ENCODE measurements around the gene ELN. TPM values are rescaled to one million over a fixed set of nuclear protein-coding genes. Genes with fewer than 3 reads are reported as not detected.
"Not testable (repeated sequence)": the region's sequence is repeated elsewhere in the genome, so short reads cannot be mapped to it uniquely, and the experiment has no call there.

ELN gene
- total and polyA plus RNA-seq, 5 donors from 2014 or later, result 0.35 TPM; not detected in 4

DNA sequence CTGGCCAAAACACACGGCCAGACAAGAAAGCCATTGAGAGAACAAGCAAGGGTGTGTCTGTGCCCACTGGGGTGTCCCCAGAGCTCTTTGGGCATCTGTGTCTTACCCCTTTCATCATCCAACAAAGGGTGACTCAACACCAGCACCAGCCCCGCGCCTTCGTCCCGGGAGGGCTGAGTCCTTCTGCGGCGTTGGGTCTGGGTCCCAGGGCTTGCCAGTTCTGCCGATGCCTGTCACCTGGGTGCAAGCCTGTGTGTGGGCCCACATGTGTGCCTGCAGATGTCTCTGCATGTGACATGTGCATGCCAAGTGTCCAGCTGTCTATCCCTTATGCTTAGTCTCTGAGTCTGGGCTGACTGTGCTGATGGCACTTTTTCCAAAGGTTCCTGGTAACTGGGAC lies 24.4 kb upstream of the ELN start:
- Histone ChIP-seq H3K27ac (ENCODE audit: insufficient read depth, low read length, poor library complexity, severe bottlenecking) (no peak overlapping the region), H3K36me3 (ENCODE audit: control insufficient read depth, insufficient read depth, low read length) (no peaks in the 10 kb centered on the region), H3K9me3 (ENCODE audit: control insufficient read depth in 2 of 2, low read length in 2 of 2) (no peaks in the 10 kb centered on the region), H3K4me3 (ENCODE audit: low read depth, low read length) (no peak overlapping the region), H3K4me1 (ENCODE audit: control insufficient read depth, insufficient read depth, low read length, poor library complexity, severe bottlenecking) (peaks cover 6% of the 10 kb centered on the region), H3K27me3 (ENCODE audit: control insufficient read depth, insufficient read depth, low read length) (no peaks in the 10 kb centered on the region)
- DNase-seq, result no peak
- Mint-ChIP-seq H3K9me3 (no peaks in the 10 kb centered on the region), H3K27ac (no peak overlapping the region), H3K4me1 (peaks cover 0 to 11% (median 1%) of the 10 kb centered on the region in 4 donors), H3K36me3 (no peaks in the 10 kb centered on the region), H3K4me3 (no peak overlapping the region), H3K27me3 (peaks cover 4% of the 10 kb centered on the region)
- no peak for ATAC-seq (ENCODE audit: low read depth in 2 of 2)

- peaks cover 0 to 11% (median 1%) of the 10 kb centered on the region in 4 donors for H3K4me1 Mint-ChIP-seq
- no peak overlapping the region for H3K27ac ChIP-seq (ENCODE audit: insufficient read depth, low read length, poor library complexity, severe bottlenecking)
- H3K4me1 ChIP-seq (ENCODE audit: control insufficient read depth, insufficient read depth, low read length, poor library complexity, severe bottlenecking), result peaks cover 6% of the 10 kb centered on the region
- H3K4me3 Mint-ChIP-seq, result no peak overlapping the region
- no peak for ATAC-seq (ENCODE audit: low read depth in 2 of 2)
- peaks cover 2% of the 10 kb centered on the region for H3K27me3 Mint-ChIP-seq
- no peaks in the 10 kb centered on the region for H3K9me3 ChIP-seq (ENCODE audit: control insufficient read depth in 2 of 2, low read length in 2 of 2)
- no peak overlapping the region for H3K4me3 ChIP-seq (ENCODE audit: low read depth, low read length)
- no peak overlapping the region for H3K27ac Mint-ChIP-seq
- H3K36me3 ChIP-seq (ENCODE audit: control insufficient read depth, insufficient read depth, low read length), result no peaks in the 10 kb centered on the region
- no peaks in the 10 kb centered on the region for H3K9me3 Mint-ChIP-seq
- H3K36me3 Mint-ChIP-seq, result no peaks in the 10 kb centered on the region
- no peaks in the 10 kb centered on the region for H3K27me3 ChIP-seq (ENCODE audit: control insufficient read depth, insufficient read depth, low read length)
- DNase-seq, result no peak
Observed at GRCh38 chr7:74006032-74006431, 21.9 kb upstream of the ELN start.

- H3K27ac Mint-ChIP-seq, result no peak overlapping the region
- H3K9me3 Mint-ChIP-seq, result no peaks in the 10 kb centered on the region
- H3K4me1 Mint-ChIP-seq, result peaks cover 0 to 11% (median 1%) of the 10 kb centered on the region in 4 donors
- no peaks in the 10 kb centered on the region for H3K36me3 ChIP-seq (ENCODE audit: control insufficient read depth, insufficient read depth, low read length)
- DNase-seq (no peak), ATAC-seq (ENCODE audit: low read depth in 2 of 2) (no peak)
- H3K27me3 Mint-ChIP-seq, result no peaks in the 10 kb centered on the region
- no peaks in the 10 kb centered on the region for H3K36me3 Mint-ChIP-seq
- no peak overlapping the region for H3K4me3 Mint-ChIP-seq
- no peaks in the 10 kb centered on the region for H3K9me3 ChIP-seq (ENCODE audit: control insufficient read depth in 2 of 2, low read length in 2 of 2)
- H3K27me3 ChIP-seq (ENCODE audit: control insufficient read depth, insufficient read depth, low read length), result no peaks in the 10 kb centered on the region
- no peak overlapping the region for H3K27ac ChIP-seq (ENCODE audit: insufficient read depth, low read length, poor library complexity, severe bottlenecking)
- H3K4me1 ChIP-seq (ENCODE audit: control insufficient read depth, insufficient read depth, low read length, poor library complexity, severe bottlenecking), result peaks cover 6% of the 10 kb centered on the region
- no peak overlapping the region for H3K4me3 ChIP-seq (ENCODE audit: low read depth, low read length)
Observed at GRCh38 chr7:74006451-74007241, 21.3 kb upstream of the ELN start.

DNA sequence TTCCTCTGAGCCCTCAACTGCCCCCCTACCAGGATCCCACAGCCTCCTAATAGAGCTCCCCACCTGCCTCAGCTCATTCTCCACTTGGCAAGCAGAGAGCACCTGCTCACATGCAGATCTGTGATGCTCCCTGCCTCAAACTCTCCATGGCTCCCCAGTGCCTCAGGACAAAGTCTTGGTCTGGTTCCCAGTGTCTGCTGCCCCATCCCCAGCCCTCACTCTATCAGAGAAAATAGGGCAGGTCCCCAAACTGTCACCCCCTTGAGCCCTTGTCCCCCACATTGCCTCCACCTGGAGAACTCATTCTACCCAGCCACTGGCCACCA lies 20.8 kb upstream of the ELN start:
- H3K27me3 ChIP-seq (ENCODE audit: control insufficient read depth, insufficient read depth, low read length), result no peaks in the 10 kb centered on the region
- no peaks in the 10 kb centered on the region for H3K36me3 ChIP-seq (ENCODE audit: control insufficient read depth, insufficient read depth, low read length)
- Mint-ChIP-seq H3K27me3 (no peaks in the 10 kb centered on the region), H3K36me3 (no peaks in the 10 kb centered on the region), H3K4me3 (no peak overlapping the region), H3K4me1 (peaks cover 0 to 10% (median 1%) of the 10 kb centered on the region in 4 donors), H3K27ac (no peak overlapping the region), H3K9me3 (no peaks in the 10 kb centered on the region)
- no peak overlapping the region for H3K4me3 ChIP-seq (ENCODE audit: low read depth, low read length)
- H3K9me3 ChIP-seq (ENCODE audit: control insufficient read depth in 2 of 2, low read length in 2 of 2), result no peaks in the 10 kb centered on the region
- ATAC-seq (ENCODE audit: low read depth in 2 of 2) (no peak), DNase-seq (no peak)
- no peak overlapping the region for H3K27ac ChIP-seq (ENCODE audit: insufficient read depth, low read length, poor library complexity, severe bottlenecking)
- peaks cover 6% of the 10 kb centered on the region for H3K4me1 ChIP-seq (ENCODE audit: control insufficient read depth, insufficient read depth, low read length, poor library complexity, severe bottlenecking)

GRCh38 chr7:74008687-74009086 lies 19.3 kb upstream of the ELN start:
- no peak for ATAC-seq (ENCODE audit: low read depth in 2 of 2)
- H3K4me3 Mint-ChIP-seq, result no peak overlapping the region

DNA sequence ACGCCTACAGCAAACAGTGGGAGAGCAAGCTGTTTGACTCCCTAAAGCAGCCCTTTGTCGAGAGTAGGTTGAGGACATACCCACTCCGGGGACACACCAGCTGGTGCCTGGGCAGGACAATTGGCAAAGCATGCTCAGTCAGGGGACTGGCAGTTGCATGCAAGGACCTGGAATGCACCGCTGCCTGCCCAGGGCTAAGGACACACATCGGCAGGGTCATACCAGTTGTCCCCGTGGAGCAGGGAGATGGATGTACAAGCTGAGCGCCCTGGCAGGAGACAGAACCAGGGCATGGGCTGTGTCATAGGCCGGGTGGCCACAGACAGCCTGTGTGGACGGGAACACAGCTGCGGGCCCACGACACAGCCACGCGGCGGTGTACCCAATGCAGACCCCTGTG lies 18.3 kb upstream of the ELN start:
- ATAC-seq (ENCODE audit: low read depth in 2 of 2), result no peak

More at GRCh38 chr7:74008687-74009086, 19.3 kb upstream of the ELN start:
- DNase-seq, result no peak
- Mint-ChIP-seq H3K36me3 (no peaks in the 10 kb centered on the region), H3K4me1 (peaks cover 0 to 4% (median 0%) of the 10 kb centered on the region in 4 donors), H3K9me3 (no peaks in the 10 kb centered on the region), H3K27me3 (no peaks in the 10 kb centered on the region), H3K27ac (peak overlapping the region in 1 of 3 donors; percentile 60)
- Histone ChIP-seq H3K4me3 (ENCODE audit: low read depth, low read length) (no peak overlapping the region), H3K36me3 (ENCODE audit: control insufficient read depth, insufficient read depth, low read length) (no peaks in the 10 kb centered on the region), H3K27me3 (ENCODE audit: control insufficient read depth, insufficient read depth, low read length) (no peaks in the 10 kb centered on the region), H3K27ac (ENCODE audit: insufficient read depth, low read length, poor library complexity, severe bottlenecking) (no peak overlapping the region), H3K4me1 (ENCODE audit: control insufficient read depth, insufficient read depth, low read length, poor library complexity, severe bottlenecking) (no peaks in the 10 kb centered on the region), H3K9me3 (ENCODE audit: control insufficient read depth in 2 of 2, low read length in 2 of 2) (no peaks in the 10 kb centered on the region)

DNA sequence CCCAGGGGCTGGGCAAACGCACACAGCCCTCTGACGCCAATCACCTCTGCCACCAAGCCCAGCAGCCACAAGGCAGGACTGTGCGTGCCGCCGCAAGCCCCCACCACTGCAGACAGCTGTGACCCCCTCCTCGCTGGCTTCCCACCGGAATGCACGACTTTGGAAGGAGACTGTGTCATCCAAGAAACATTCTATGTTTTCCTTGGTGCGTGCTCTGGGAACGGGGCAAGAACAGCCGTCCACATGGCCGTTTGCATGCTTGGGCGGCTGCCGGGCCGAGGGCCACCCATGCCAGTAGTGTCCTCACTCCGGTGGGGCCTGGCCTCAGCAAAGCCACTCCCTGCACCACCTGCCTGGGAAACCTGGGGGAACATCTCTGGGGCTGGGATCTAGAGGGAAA lies 17.6 kb upstream of the ELN start:
- H3K4me3 Mint-ChIP-seq, result no peak overlapping the region
- Histone ChIP-seq H3K9me3 (ENCODE audit: control insufficient read depth in 2 of 2, low read length in 2 of 2) (no peaks in the 10 kb centered on the region), H3K27me3 (ENCODE audit: control insufficient read depth, insufficient read depth, low read length) (no peaks in the 10 kb centered on the region), H3K27ac (ENCODE audit: insufficient read depth, low read length, poor library complexity, severe bottlenecking) (no peak overlapping the region), H3K4me3 (ENCODE audit: low read depth, low read length) (no peak overlapping the region), H3K36me3 (ENCODE audit: control insufficient read depth, insufficient read depth, low read length) (no peaks in the 10 kb centered on the region), H3K4me1 (ENCODE audit: control insufficient read depth, insufficient read depth, low read length, poor library complexity, severe bottlenecking) (no peaks in the 10 kb centered on the region)
- H3K4me1 Mint-ChIP-seq, result no peaks in the 10 kb centered on the region
- no peaks in the 10 kb centered on the region for H3K9me3 Mint-ChIP-seq
- H3K27ac Mint-ChIP-seq, result no peak overlapping the region
- ATAC-seq (ENCODE audit: low read depth in 2 of 2) (no peak), DNase-seq (no peak)
- no peaks in the 10 kb centered on the region for H3K36me3 Mint-ChIP-seq
- no peaks in the 10 kb centered on the region for H3K27me3 Mint-ChIP-seq

More for the DNA sequence above, 18.3 kb upstream of the ELN start:
- Histone ChIP-seq H3K9me3 (ENCODE audit: control insufficient read depth in 2 of 2, low read length in 2 of 2) (no peaks in the 10 kb centered on the region), H3K4me1 (ENCODE audit: control insufficient read depth, insufficient read depth, low read length, poor library complexity, severe bottlenecking) (no peaks in the 10 kb centered on the region), H3K27ac (ENCODE audit: insufficient read depth, low read length, poor library complexity, severe bottlenecking) (no peak overlapping the region), H3K27me3 (ENCODE audit: control insufficient read depth, insufficient read depth, low read length) (no peaks in the 10 kb centered on the region), H3K36me3 (ENCODE audit: control insufficient read depth, insufficient read depth, low read length) (no peaks in the 10 kb centered on the region), H3K4me3 (ENCODE audit: low read depth, low read length) (no peak overlapping the region)
- DNase-seq, result no peak
- H3K4me3 Mint-ChIP-seq, result no peak overlapping the region
- H3K36me3 Mint-ChIP-seq, result no peaks in the 10 kb centered on the region
- H3K27me3 Mint-ChIP-seq, result no peaks in the 10 kb centered on the region
- no peaks in the 10 kb centered on the region for H3K4me1 Mint-ChIP-seq
- H3K9me3 Mint-ChIP-seq, result no peaks in the 10 kb centered on the region
- no peak overlapping the region for H3K27ac Mint-ChIP-seq

DNA sequence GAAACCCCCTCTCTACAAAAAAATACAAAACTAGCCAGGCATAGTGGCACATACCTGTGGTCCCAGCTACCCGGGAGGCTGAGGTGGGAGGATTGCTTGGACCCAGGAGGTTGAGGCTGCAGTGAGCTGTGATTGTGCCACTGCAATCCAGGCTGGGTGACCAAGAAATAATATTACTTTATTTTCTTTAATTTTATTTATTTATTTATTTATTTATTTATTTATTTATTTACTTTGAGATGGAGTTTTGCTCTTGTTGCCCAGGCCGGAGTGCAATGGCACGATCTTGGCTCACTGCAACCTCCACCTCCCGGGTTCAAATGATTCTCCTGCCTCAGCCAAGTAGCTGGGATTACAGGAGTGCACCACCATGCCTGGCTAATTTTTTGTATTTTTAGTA lies 16.6 kb upstream of the ELN start:
- not testable (repeated sequence) for H3K9me3 Mint-ChIP-seq; H3K4me3 ChIP-seq (ENCODE audit: low read depth, low read length); H3K27ac Mint-ChIP-seq; H3K4me1 Mint-ChIP-seq; H3K9me3 ChIP-seq (ENCODE audit: control insufficient read depth in 2 of 2, low read length in 2 of 2); DNase-seq; H3K36me3 ChIP-seq (ENCODE audit: control insufficient read depth, insufficient read depth, low read length); ATAC-seq (ENCODE audit: low read depth in 2 of 2); H3K27ac ChIP-seq (ENCODE audit: insufficient read depth, low read length, poor library complexity, severe bottlenecking); H3K4me3 Mint-ChIP-seq; H3K36me3 Mint-ChIP-seq; H3K27me3 ChIP-seq (ENCODE audit: control insufficient read depth, insufficient read depth, low read length); H3K4me1 ChIP-seq (ENCODE audit: control insufficient read depth, insufficient read depth, low read length, poor library complexity, severe bottlenecking); H3K27me3 Mint-ChIP-seq

All from CD4-positive, CD25-positive, alpha-beta regulatory T cell (primary cell).